ENCODE measurements around the gene ATXN10. TPM values are rescaled to one million over a fixed set of nuclear protein-coding genes. Genes with fewer than 3 reads are reported as not detected.

The ATXN10 gene
- total and polyA plus RNA-seq, 2 of the 8 experiments (the other 6 are each of a cell fraction or from before 2014, with no cell fraction given), result 134 to 210 TPM

DNA sequence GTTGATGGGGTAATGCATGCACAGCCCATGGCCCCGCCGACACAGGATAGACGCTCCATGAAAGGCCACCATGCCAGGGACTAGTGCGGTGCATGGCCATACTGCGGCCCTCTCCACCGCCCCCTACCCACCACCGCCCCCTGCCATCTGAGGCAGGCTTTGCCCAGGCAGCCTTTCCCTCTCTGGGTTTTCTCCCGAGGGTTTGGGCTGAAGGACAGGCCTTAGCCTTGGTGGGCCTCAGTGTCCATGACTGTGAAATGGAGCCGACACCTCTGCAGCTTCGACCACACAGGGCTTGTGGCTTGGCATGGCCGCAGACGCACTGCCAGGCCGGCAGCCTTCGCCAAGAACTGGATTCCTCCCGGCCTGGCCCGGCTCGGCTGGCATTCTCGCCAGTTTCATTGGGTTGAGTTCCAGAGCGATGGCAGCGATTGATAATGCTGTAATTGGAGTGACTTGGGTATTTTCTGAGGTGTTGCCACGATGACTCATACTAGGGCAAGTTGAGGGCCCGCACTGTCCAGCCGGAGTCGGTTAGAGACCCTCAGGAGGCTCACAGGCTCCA, 194.0 kb downstream of the ATXN10 start:
- Histone ChIP-seq H2AK5ac (ENCODE audit: low read depth, low read length) (no peak overlapping the region), H2BK120ac (replicated peaks; ENCODE audit: low read depth, low read length) (no peak overlapping the region), H3K9me3 (ENCODE audit: insufficient read depth in 2 of 2, low read depth in 1 of 2, low read length in 1 of 2) (no peaks in the 10 kb centered on the region), H2BK20ac (ENCODE audit: low read length) (no peak overlapping the region), H3K27ac (ENCODE audit: low read depth, low read length) (no peak overlapping the region), H3K23me2 (ENCODE audit: low read depth, low read length) (peaks cover 13% of the 10 kb centered on the region; the same call in 1 of the 2 replicates), H3K4me3 (ENCODE audit: extremely low read depth in 1 of 4, insufficient read depth in 2 of 4, low read depth in 3 of 4, low read length in 4 of 4) (no peak overlapping the region), H3K79me1 (ENCODE audit: low read depth, low read length) (no peaks in the 10 kb centered on the region; the same call in 1 of the 2 replicates), H2BK12ac (ENCODE audit: low read depth, low read length) (no peak overlapping the region), H3K79me2 (ENCODE audit: control insufficient read depth in 1 of 2, insufficient read depth in 2 of 2, low read length in 2 of 2) (no peaks in the 10 kb centered on the region), H3K36me3 (ENCODE audit: control insufficient read depth in 2 of 4, insufficient read depth in 4 of 4, low read length in 3 of 4) (no peaks in the 10 kb centered on the region), H4K20me1 (replicated peaks in 1 of 2; ENCODE audit: control insufficient read depth in 1 of 2, insufficient read depth in 2 of 2, low read length in 2 of 2) (peaks cover 10 to 15% of the 10 kb centered on the region in 2 experiments), H3K56ac (replicated peaks; ENCODE audit: insufficient read length, low read depth, low read length) (no peak overlapping the region), H4K91ac (replicated peaks; ENCODE audit: insufficient read length, low read length) (no peak overlapping the region), H3K4me1 (replicated peaks in 1 of 4; ENCODE audit: control insufficient read depth in 3 of 4, insufficient read depth in 4 of 4, low read length in 3 of 4) (peaks cover 0 to 8% (median 1%) of the 10 kb centered on the region in 4 experiments; a peak in 5 of 7 replicates), H3K23ac (ENCODE audit: insufficient read length) (no peak overlapping the region), H3K4me2 (ENCODE audit: insufficient read depth in 1 of 2, low read depth in 2 of 2, low read length in 2 of 2) (no peak overlapping the region; a peak in 1 of 4 replicates), H2AFZ (ENCODE audit: low read length) (no peak overlapping the region), H3K14ac (ENCODE audit: insufficient read length) (no peak overlapping the region), H2BK15ac (ENCODE audit: low read length) (no peak overlapping the region), H2BK5ac (ENCODE audit: low read depth, low read length) (no peak overlapping the region), H3K18ac (ENCODE audit: extremely low read depth, low read length) (no peak overlapping the region; the same call in 1 of the 2 replicates), H4K8ac (ENCODE audit: extremely low read depth, insufficient read depth, low read length) (no peak overlapping the region; the same call in 1 of the 2 replicates), H3K4ac (replicated peaks; ENCODE audit: insufficient read length, low read depth, low read length) (no peak overlapping the region), H3K27me3 (replicated peaks in 1 of 4; ENCODE audit: control insufficient read depth in 3 of 4, extremely low read depth in 1 of 4, insufficient read depth in 3 of 4, low read length in 3 of 4) (peaks cover 25 to 62% (median 54%) of the 10 kb centered on the region in 4 experiments), H4K5ac (ENCODE audit: insufficient read length, low read depth, low read length) (no peak overlapping the region), H3K9ac (replicated peaks in 1 of 4; ENCODE audit: extremely low read depth in 1 of 4, low read depth in 3 of 4, low read length in 3 of 4) (no peak overlapping the region)
- DNase-seq (ENCODE audit: low read depth in 1 of 2, low spot score in 2 of 2) (peak in 1 of 2 experiments; percentile 55), FAIRE-seq (no peak)
- ChIA-PET CTCF (ENCODE audit: partially characterized antibody) (interaction anchor here (0.6 to 7.9 kb wide), 27 partner anchors 9 to 1114 kb away, joined by 3 to 78 read pairs (median 6); partner anchors contain the start of gene ARHGAP8), POLR2A (ENCODE audit: partially characterized antibody) (interaction anchor here (0.6 to 1.2 kb wide), 3 partner anchors 234 to 1128 kb away, joined by 3 to 4 read pairs (median 4); no protein-coding TSS in a partner anchor)
- WGBS, 2 experiments (ENCODE audit: extremely low coverage in 1 of 2, insufficient coverage in 1 of 2, insufficient read length in 1 of 2, insufficient replicate concordance in 2 of 2, low coverage in 1 of 2, low lambda C conversion rate in 2 of 2, missing lambda C conversion rate in 1 of 2), result 88% methylated on average over 20 of the region's 24 CpGs; no CpG with 5 or more reads in 1 of the 2 experiments
- TF ChIP-seq RAD21 (IDR thresholded peaks at IDR 0.05 in 1 of 2, conservative IDR thresholded peaks at IDR 0.05 in 1 of 2; ENCODE audit: low read depth in 2 of 2, low read length in 2 of 2) (peak; percentile 31 to 52; a peak in 3 of 4 replicates), KDM1A (IDR thresholded peaks at IDR 0.05; ENCODE audit: borderline replicate concordance, low read length) (peak; percentile 28; the same call in 1 of the 2 replicates), SP4 (IDR thresholded peaks at IDR 0.05; ENCODE audit: low read length) (no peak)
- TF ChIP-seq, protein P1, sequence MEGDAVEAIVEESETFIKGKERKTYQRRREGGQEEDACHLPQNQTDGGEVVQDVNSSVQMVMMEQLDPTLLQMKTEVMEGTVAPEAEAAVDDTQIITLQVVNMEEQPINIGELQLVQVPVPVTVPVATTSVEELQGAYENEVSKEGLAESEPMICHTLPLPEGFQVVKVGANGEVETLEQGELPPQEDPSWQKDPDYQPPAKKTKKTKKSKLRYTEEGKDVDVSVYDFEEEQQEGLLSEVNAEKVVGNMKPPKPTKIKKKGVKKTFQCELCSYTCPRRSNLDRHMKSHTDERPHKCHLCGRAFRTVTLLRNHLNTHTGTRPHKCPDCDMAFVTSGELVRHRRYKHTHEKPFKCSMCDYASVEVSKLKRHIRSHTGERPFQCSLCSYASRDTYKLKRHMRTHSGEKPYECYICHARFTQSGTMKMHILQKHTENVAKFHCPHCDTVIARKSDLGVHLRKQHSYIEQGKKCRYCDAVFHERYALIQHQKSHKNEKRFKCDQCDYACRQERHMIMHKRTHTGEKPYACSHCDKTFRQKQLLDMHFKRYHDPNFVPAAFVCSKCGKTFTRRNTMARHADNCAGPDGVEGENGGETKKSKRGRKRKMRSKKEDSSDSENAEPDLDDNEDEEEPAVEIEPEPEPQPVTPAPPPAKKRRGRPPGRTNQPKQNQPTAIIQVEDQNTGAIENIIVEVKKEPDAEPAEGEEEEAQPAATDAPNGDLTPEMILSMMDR (IDR thresholded peaks at IDR 0.05; ENCODE audit: control extremely low read depth in 1 of 3, insufficient read depth in 1 of 3, low read depth in 1 of 3, low read length in 3 of 3), result peak; percentile 38 to 73 (median 56)

Measured in H1 (cell line).